HTR-8/SVneo (cell line): ENCODE measurements around the gene PSME2.
A peak's percentile ranks its signal among the peaks of the same experiment; 100 is the strongest.
"Not testable (repeated sequence)": the region's sequence is repeated elsewhere in the genome, so short reads cannot be mapped to it uniquely, and the experiment has no call there.

ENCODE experiments used
- DNase-seq: peaks from one replicate; pipeline ENCODE4 v3.0.0; 2011; ENCODE audit warnings: low spot score, mixed read lengths; ENCODE audit not compliant: insufficient read length
- FAIRE-seq: peaks from 2 replicates; lab custom pipeline; 2011; peaks lifted over from hg19 to GRCh38; lab: Jason Lieb, UNC

PSME2 gene

GRCh38 chr14:24117179-24117578 is 29.2 kb downstream of the PSME2 start:
- no peak for DNase-seq
- no peak for FAIRE-seq

- DNase-seq (no peak), FAIRE-seq (no peak)
Observed at GRCh38 chr14:24116128-24116814, 30.1 kb downstream of the PSME2 start.

GRCh38 chr14:24115422-24116127 is 30.8 kb downstream of the PSME2 start:
- DNase-seq (no peak), FAIRE-seq (no peak)

GRCh38 chr14:24114532-24115421 is 31.6 kb downstream of the PSME2 start, which contains the start of the genes DCAF11 and NRL:
Gene DCAF11 (plus strand): TSS chr14:24114777. CDS start chr14:24115595, 818 bp downstream.
Gene NRL (minus strand): TSS chr14:24114949. CDS start chr14:24082848, 32,101 bp downstream.
- FAIRE-seq (peak; percentile 79), DNase-seq (peak; percentile 93)

- FAIRE-seq: no peak
- peak; percentile 61 for DNase-seq
Observed at GRCh38 chr14:24113801-24114531, 32.4 kb downstream of the PSME2 start.

- FAIRE-seq: no peak
- no peak for DNase-seq
Observed at GRCh38 chr14:24113379-24113800, 33.0 kb downstream of the PSME2 start.

GRCh38 chr14:24110523-24110922 is 35.9 kb downstream of the PSME2 start:
- DNase-seq: no peak
- no peak for FAIRE-seq

GRCh38 chr14:24110060-24110459 is 36.4 kb downstream of the PSME2 start:
- DNase-seq (no peak), FAIRE-seq (no peak)

GRCh38 chr14:24108336-24108874 is 38.0 kb downstream of the PSME2 start:
- DNase-seq (no peak), FAIRE-seq (no peak)

- DNase-seq (no peak), FAIRE-seq (no peak)
Observed at GRCh38 chr14:24106672-24107271, 39.6 kb downstream of the PSME2 start.

GRCh38 chr14:24105609-24106239 is 40.7 kb downstream of the PSME2 start:
- FAIRE-seq, DNase-seq: not testable (repeated sequence)

- FAIRE-seq (no peak), DNase-seq (no peak)
Observed at GRCh38 chr14:24103451-24103850, 43.0 kb downstream of the PSME2 start.

GRCh38 chr14:24102357-24103048 is 43.9 kb downstream of the PSME2 start:
- DNase-seq: no peak
- FAIRE-seq: no peak

GRCh38 chr14:24100982-24101494 is 45.4 kb downstream of the PSME2 start:
- DNase-seq (no peak), FAIRE-seq (no peak)

GRCh38 chr14:24100197-24100981 is 46.0 kb downstream of the PSME2 start:
- no peak for FAIRE-seq
- DNase-seq: no peak

- DNase-seq: no peak
- no peak for FAIRE-seq
Observed at GRCh38 chr14:24098927-24099813, 47.2 kb downstream of the PSME2 start.
